HG02642 (cell line): ENCODE measurements around the gene ZSWIM6.

Experiments used
- ATAC-seq: cut with Tn5 transposase; IDR thresholded peaks from one replicate; pipeline ENCODE4 v1.9.1; 2021; ENCODE audit warnings: mild to moderate bottlenecking; ENCODE audit not compliant: unreplicated experiment, poor library complexity

The ZSWIM6 gene

GRCh38 chr5:61468483-61468865 lies 136.4 kb downstream of the ZSWIM6 start:
- no peak for ATAC-seq

- ATAC-seq = no peak
These were observed 139.3 kb downstream of the ZSWIM6 start for GRCh38 chr5:61471352-61471751.

- ATAC-seq = no peak
These were observed 140.3 kb downstream of the ZSWIM6 start for GRCh38 chr5:61472172-61472958.

GRCh38 chr5:61474746-61475145 lies 142.7 kb downstream of the ZSWIM6 start:
- no peak for ATAC-seq

- no peak for ATAC-seq
These were observed 145.7 kb downstream of the ZSWIM6 start for GRCh38 chr5:61477788-61478187.

- no peak for ATAC-seq
These were observed 148.0 kb downstream of the ZSWIM6 start for GRCh38 chr5:61479850-61480614.

GRCh38 chr5:61482980-61483379 lies 150.9 kb downstream of the ZSWIM6 start:
- ATAC-seq = no peak

GRCh38 chr5:61486476-61486875 lies 154.4 kb downstream of the ZSWIM6 start:
- no peak for ATAC-seq

- ATAC-seq = no peak
These were observed 157.5 kb downstream of the ZSWIM6 start for GRCh38 chr5:61489574-61489973.

GRCh38 chr5:61491861-61492260 lies 159.8 kb downstream of the ZSWIM6 start:
- ATAC-seq = no peak

- ATAC-seq = no peak
These were observed 161.9 kb downstream of the ZSWIM6 start for GRCh38 chr5:61493973-61494372.

GRCh38 chr5:61496446-61496845 lies 164.4 kb downstream of the ZSWIM6 start:
- ATAC-seq = no peak

GRCh38 chr5:61496860-61497259 lies 164.8 kb downstream of the ZSWIM6 start:
- no peak for ATAC-seq

- no peak for ATAC-seq
These were observed 166.1 kb downstream of the ZSWIM6 start for GRCh38 chr5:61498121-61498520.

- no peak for ATAC-seq
These were observed 169.9 kb downstream of the ZSWIM6 start for GRCh38 chr5:61501971-61502370.

GRCh38 chr5:61504143-61504770 lies 172.2 kb downstream of the ZSWIM6 start:
- ATAC-seq = no peak

GRCh38 chr5:61505281-61505680 lies 173.2 kb downstream of the ZSWIM6 start:
- no peak for ATAC-seq

GRCh38 chr5:61507232-61507631 lies 175.2 kb downstream of the ZSWIM6 start:
- ATAC-seq = no peak

- ATAC-seq = no peak
These were observed 184.9 kb downstream of the ZSWIM6 start for GRCh38 chr5:61516946-61517345.

GRCh38 chr5:61519728-61520277 lies 187.7 kb downstream of the ZSWIM6 start:
- ATAC-seq = no peak

GRCh38 chr5:61523073-61523472 lies 191.0 kb downstream of the ZSWIM6 start:
- no peak for ATAC-seq
